WTC11 (cell line): Measurements from ENCODE around the gene FCHSD2. TPM values are rescaled to one million over a fixed set of nuclear protein-coding genes. Genes with fewer than 3 reads are reported as not detected.

Experiments used
- ATAC-seq: fragments of 200-7000 bp; cut with Tn5 transposase; 2 replicates; pipeline ENCODE4 v1.10.0; 2021; ENCODE audit warnings: mild to moderate bottlenecking, moderate library complexity
- CTCF ChIA-PET: fragments of 300-600 bp; sonication (Branson Sonifier 250); formaldehyde crosslinking; loops from one replicate; lab custom pipeline; 2021; ENCODE audit warnings: antibody characterized with exemption; lab: Charles Lee
- POLR2A ChIA-PET: fragments of 350-600 bp; sonication (Branson Sonifier 250); formaldehyde crosslinking; loops from one replicate; lab custom pipeline; 2021; ENCODE audit warnings: antibody characterized with exemption; lab: Charles Lee
- DNase-seq: peaks from one replicate; pipeline ENCODE4 v3.0.0; 2021; ENCODE audit warnings: low spot score
- H3K27ac Mint-ChIP-seq: 2 replicates; pipeline ENCODE4 v1.8.0; 2021; ENCODE audit warnings: mixed read lengths
- H3K27me3 Mint-ChIP-seq: 2 replicates; pipeline ENCODE4 v1.8.0; 2021; ENCODE audit warnings: low read depth, mild to moderate bottlenecking, moderate library complexity, mixed read lengths
- H3K36me3 Mint-ChIP-seq: 2 replicates; pipeline ENCODE4 v1.8.0; 2021; ENCODE audit warnings: mixed read lengths
- H3K4me1 Mint-ChIP-seq: 2 replicates; pipeline ENCODE4 v1.8.0; 2022; ENCODE audit warnings: mixed read lengths
- H3K4me3 Mint-ChIP-seq: 2 replicates; pipeline ENCODE4 v1.8.0; 2021; ENCODE audit warnings: mild to moderate bottlenecking, moderate library complexity, mixed read lengths
- H3K9me3 Mint-ChIP-seq: 2 replicates; pipeline ENCODE4 v1.8.0; 2021; ENCODE audit warnings: mixed read lengths
- AFF4 ChIP-seq: sonication (generic); formaldehyde crosslinking; IDR thresholded peaks from 2 replicates; pipeline ENCODE4 v1.8.1; 2023; ENCODE audit warnings: mild to moderate bottlenecking, missing genetic modification reagents, borderline replicate concordance
- AR ChIP-seq: fragments of 250-450 bp; sonication (Bioruptor Pico); IDR thresholded peaks from 2 replicates; pipeline ENCODE4 v1.9.0; 2021; ENCODE audit warnings: mild to moderate bottlenecking
- ATF2 ChIP-seq: sonication (generic); formaldehyde crosslinking; IDR thresholded peaks from 2 replicates; pipeline ENCODE4 v1.8.1; 2022; ENCODE audit warnings: low read depth, missing genetic modification reagents, borderline replicate concordance
- EMX1 ChIP-seq: fragments of 250-450 bp; sonication (Bioruptor Pico); IDR thresholded peaks from 2 replicates; pipeline ENCODE4 v1.8.0; 2021; ENCODE audit warnings: mild to moderate bottlenecking
- ERG ChIP-seq: fragments of 250-450 bp; sonication (Bioruptor Pico); IDR thresholded peaks from 2 replicates; pipeline ENCODE4 v1.8.0; 2021; ENCODE audit warnings: mild to moderate bottlenecking
- ESRRA ChIP-seq: sonication (generic); formaldehyde crosslinking; IDR thresholded peaks from 2 replicates; pipeline ENCODE4 v1.8.1; 2022; ENCODE audit warnings: mild to moderate bottlenecking, missing genetic modification reagents, borderline replicate concordance
- ETV6 ChIP-seq: sonication (generic); formaldehyde crosslinking; IDR thresholded peaks from 2 replicates; pipeline ENCODE4 v1.8.1; 2022; ENCODE audit warnings: mild to moderate bottlenecking, missing genetic modification reagents
- FOXP4 ChIP-seq: sonication (generic); formaldehyde crosslinking; IDR thresholded peaks from 2 replicates; pipeline ENCODE4 v1.8.0; 2022; ENCODE audit warnings: mild to moderate bottlenecking, missing genetic modification reagents
- GRHL2 ChIP-seq: fragments of 250-450 bp; sonication (Bioruptor Pico); IDR thresholded peaks from 2 replicates; pipeline ENCODE4 v1.8.0; 2022; ENCODE audit warnings: mild to moderate bottlenecking, moderate library complexity; ENCODE audit not compliant: insufficient replicate concordance, severe bottlenecking
- MLX ChIP-seq: sonication (generic); formaldehyde crosslinking; IDR thresholded peaks from 2 replicates; pipeline ENCODE4 v1.8.1; 2023; ENCODE audit warnings: mild to moderate bottlenecking, missing genetic modification reagents, moderate library complexity
- MXD4 ChIP-seq: fragments of 250-450 bp; sonication (Bioruptor Pico); IDR thresholded peaks from 2 replicates; pipeline ENCODE4 v1.8.0; 2021; ENCODE audit warnings: mild to moderate bottlenecking, moderate library complexity, borderline replicate concordance
- NFATC4 ChIP-seq: fragments of 250-450 bp; sonication (Bioruptor Pico); IDR thresholded peaks from 2 replicates; pipeline ENCODE4 v1.9.0; 2021; ENCODE audit warnings: mild to moderate bottlenecking
- NR1H2 ChIP-seq: sonication (generic); formaldehyde crosslinking; IDR thresholded peaks from 2 replicates; pipeline ENCODE4 v1.9.0; 2021; ENCODE audit warnings: mild to moderate bottlenecking, moderate library complexity, missing genetic modification reagents
- NR2C2 ChIP-seq: sonication (generic); formaldehyde crosslinking; IDR thresholded peaks from 2 replicates; pipeline ENCODE4 v1.8.0; 2022; ENCODE audit warnings: mild to moderate bottlenecking, missing genetic modification reagents
- TEAD1 ChIP-seq: sonication (generic); formaldehyde crosslinking; IDR thresholded peaks from 2 replicates; pipeline ENCODE4 v1.8.0; 2022; ENCODE audit warnings: mild to moderate bottlenecking, missing genetic modification reagents
- ZMAT4 ChIP-seq: fragments of 250-450 bp; sonication (Bioruptor Pico); IDR thresholded peaks from 2 replicates; pipeline ENCODE4 v1.9.0; 2021; ENCODE audit warnings: mild to moderate bottlenecking
- ZNF232 ChIP-seq: sonication (generic); formaldehyde crosslinking; IDR thresholded peaks from 2 replicates; pipeline ENCODE4 v1.8.0; 2022; ENCODE audit warnings: mild to moderate bottlenecking, missing genetic modification reagents
- ZNF263 ChIP-seq: sonication (generic); formaldehyde crosslinking; IDR thresholded peaks from 2 replicates; pipeline ENCODE4 v1.8.1; 2022; ENCODE audit warnings: low read depth, mild to moderate bottlenecking, moderate library complexity, missing genetic modification reagents
- total RNA-seq: library from RNA; stranded (reverse); gene quantifications from 3 replicates; pipeline ENCODE4 v1.2.3, GENCODE V29; 2021

FCHSD2 gene
- total RNA-seq, 1 experiment from 2014 or later = 10.1 TPM

- ATAC-seq = no peak
- Mint-ChIP-seq H3K9me3 (no peaks in the 10 kb centered on the region), H3K27me3 (no peaks in the 10 kb centered on the region), H3K27ac (no peak overlapping the region), H3K4me3 (no peak overlapping the region), H3K4me1 (no peaks in the 10 kb centered on the region), H3K36me3 (no peaks in the 10 kb centered on the region)
- ChIA-PET CTCF (interaction anchor here (1.2 kb wide), 1 partner anchor 8 kb away, joined by 6 read pairs; no protein-coding TSS in a partner anchor), POLR2A (no interaction called here)
- no peak for DNase-seq
- no peak for TF ChIP-seq ETV6 (CRISPR knock-in tag)
- TF ChIP-seq ZNF232 (CRISPR knock-in tag) = no peak
- no peak for TF ChIP-seq MXD4 (CRISPR knock-in tag)
These were observed 300.0 kb downstream of the FCHSD2 start for GRCh38 chr11:72842126-72842525.

- Mint-ChIP-seq H3K4me3 (no peak overlapping the region), H3K9me3 (no peaks in the 10 kb centered on the region), H3K4me1 (no peaks in the 10 kb centered on the region), H3K27me3 (no peaks in the 10 kb centered on the region), H3K27ac (no peak overlapping the region), H3K36me3 (no peaks in the 10 kb centered on the region)
- no peak for DNase-seq
- CTCF ChIA-PET = interaction anchor here (0.9 to 1.2 kb wide), 5 partner anchors 9 to 411 kb away, joined by 3 to 6 read pairs (median 3); partner anchors contain the start of gene FCHSD2
- POLR2A ChIA-PET = interaction anchor here (0.6 to 0.7 kb wide), 2 partner anchors 177 to 370 kb away, joined by 3 to 11 read pairs; no protein-coding TSS in a partner anchor
- ATAC-seq = no peak
- TF ChIP-seq ZMAT4 = no peak
- no peak for TF ChIP-seq GRHL2 (CRISPR knock-in tag)
- no peak for TF ChIP-seq AFF4 (CRISPR knock-in tag)
- TF ChIP-seq NFATC4 (CRISPR knock-in tag) = no peak
- no peak for TF ChIP-seq ATF2 (CRISPR knock-in tag)
- no peak for TF ChIP-seq NR1H2 (CRISPR knock-in tag)
- TF ChIP-seq ERG (CRISPR knock-in tag) = no peak
- TF ChIP-seq ESRRA (CRISPR knock-in tag) = no peak
- TF ChIP-seq EMX1 = no peak
- no peak for TF ChIP-seq TEAD1 (CRISPR knock-in tag)
- no peak for TF ChIP-seq NR2C2
- TF ChIP-seq FOXP4 (CRISPR knock-in tag) = no peak
- no peak for TF ChIP-seq AR
- no peak for TF ChIP-seq ZNF263
- TF ChIP-seq MLX (CRISPR knock-in tag) = no peak
These were observed 300.7 kb downstream of the FCHSD2 start for GRCh38 chr11:72841397-72841796.
